H1 (cell line): ENCODE measurements around the gene VPS35L. TPM values are rescaled to one million over a fixed set of nuclear protein-coding genes. Genes with fewer than 3 reads are reported as not detected.

Experiments
- CTCF ChIA-PET: fragments of 300-600 bp; sonication (Branson Sonifier 250); formaldehyde crosslinking; loops from one replicate; lab custom pipeline; 2021; ENCODE audit not compliant: partially characterized antibody; lab: Charles Lee
- POLR2A ChIA-PET: fragments of 300-600 bp; sonication (Branson Sonifier 250); formaldehyde crosslinking; loops from one replicate; lab custom pipeline; 2021; ENCODE audit warnings: inconsistent platforms; ENCODE audit not compliant: partially characterized antibody; lab: Charles Lee
- DNase-seq, 2 experiments: peaks; one replicate each; pipeline versions ENCODE4 v3.0.0 to v3.0.0-alpha.2; 2010 to 2022; ENCODE audit warnings: low spot score in 2 of 2, low read depth in 1 of 2, mixed read lengths in 1 of 2
- FAIRE-seq: peaks from 2 replicates; lab custom pipeline; 2011; peaks lifted over from hg19 to GRCh38; lab: Jason Lieb, UNC
- H2AFZ ChIP-seq: 2 replicates; pipeline ENCODE4 v1.8.1; 2012; ENCODE audit warnings: low read length, inconsistent platforms
- H2AK5ac ChIP-seq: 2 replicates; pipeline ENCODE4 v1.6.1; 2013; ENCODE audit warnings: low read depth, low read length
- H2BK120ac ChIP-seq: replicated peaks from 2 replicates; pipeline ENCODE3; 2013; ENCODE audit warnings: low read depth, low read length, inconsistent platforms
- H2BK12ac ChIP-seq: 2 replicates; pipeline ENCODE4 v1.6.1; 2013; ENCODE audit warnings: low read depth, low read length
- H2BK15ac ChIP-seq: 2 replicates; pipeline ENCODE4 v1.6.1; 2013; ENCODE audit warnings: low read length
- H2BK20ac ChIP-seq: 2 replicates; pipeline ENCODE4 v1.6.1; 2013; ENCODE audit warnings: low read length
- H2BK5ac ChIP-seq: 2 replicates; pipeline ENCODE4 v1.6.1; 2013; ENCODE audit warnings: low read depth, low read length
- H3K14ac ChIP-seq: 2 replicates; pipeline ENCODE4 v1.6.1; 2013; ENCODE audit warnings: inconsistent platforms; ENCODE audit not compliant: insufficient read length
- H3K18ac ChIP-seq: 2 replicates; pipeline ENCODE4 v1.6.1; 2013; ENCODE audit warnings: low read length; ENCODE audit errors: extremely low read depth
- H3K23ac ChIP-seq: 2 replicates; pipeline ENCODE4 v1.6.1; 2013; ENCODE audit warnings: inconsistent platforms; ENCODE audit not compliant: insufficient read length
- H3K23me2 ChIP-seq: 2 replicates; pipeline ENCODE4 v1.6.1; 2013; ENCODE audit warnings: low read depth, low read length
- H3K27ac ChIP-seq: 2 replicates; pipeline ENCODE4 v1.6.1; 2011; ENCODE audit warnings: low read depth, low read length, inconsistent platforms
- H3K27me3 ChIP-seq, 4 experiments: replicated peaks in 1 of 4; 1 replicate in 1 of 4; 2 replicates in 3 of 4; pipeline versions ENCODE4 v1.6.1 to v1.8.1; 2011 to 2013; ENCODE audit warnings: low read length in 3 of 4, mild to moderate bottlenecking in 3 of 4, inconsistent platforms in 2 of 4, mixed read lengths in 2 of 4, moderate library complexity in 1 of 4; ENCODE audit not compliant: control insufficient read depth in 3 of 4, insufficient read depth in 3 of 4; ENCODE audit errors: extremely low read depth in 1 of 4
- H3K36me3 ChIP-seq, 4 experiments: 2 replicates each; pipeline versions ENCODE4 v1.6.1 to v1.8.1; 2011 to 2013; ENCODE audit warnings: mild to moderate bottlenecking in 4 of 4, low read length in 3 of 4, moderate library complexity in 2 of 4, control low read depth in 1 of 4, inconsistent platforms in 1 of 4; ENCODE audit not compliant: insufficient read depth in 4 of 4, control insufficient read depth in 2 of 4
- H3K4ac ChIP-seq: replicated peaks from 2 replicates; pipeline ENCODE3; 2013; ENCODE audit warnings: low read length, low read depth, mixed read lengths, inconsistent platforms; ENCODE audit not compliant: insufficient read length
- H3K4me1 ChIP-seq, 4 experiments: replicated peaks in 1 of 4; 1 replicate in 1 of 4; 2 replicates in 3 of 4; pipeline versions ENCODE4 v1.6.1 to v1.8.1; 2011 to 2013; ENCODE audit warnings: low read length in 3 of 4, inconsistent platforms in 2 of 4, mixed read lengths in 1 of 4; ENCODE audit not compliant: insufficient read depth in 4 of 4, control insufficient read depth in 3 of 4
- H3K4me2 ChIP-seq, 2 experiments: 2 replicates each; pipeline versions ENCODE4 v1.6.1 to v1.8.1; 2011 to 2013; ENCODE audit warnings: low read depth in 2 of 2, low read length in 2 of 2, control low read depth in 1 of 2, inconsistent platforms in 1 of 2, mild to moderate bottlenecking in 1 of 2; ENCODE audit not compliant: insufficient read depth in 1 of 2
- H3K4me3 ChIP-seq, 4 experiments: fragments of 200-600, 300-600 bp in 1 of 4; sonication (generic), shearing (Covaris generic), sonication (Bioruptor Twin) in 1 of 4; 2 replicates each; pipeline versions ENCODE4 v1.5.1 to v1.8.1; 2011 to 2016; ENCODE audit warnings: low read length in 4 of 4, low read depth in 3 of 4, control low read depth in 2 of 4, inconsistent platforms in 2 of 4, mild to moderate bottlenecking in 2 of 4, mixed read lengths in 1 of 4, moderate library complexity in 1 of 4; ENCODE audit not compliant: insufficient read depth in 2 of 4; ENCODE audit errors: extremely low read depth in 1 of 4
- H3K56ac ChIP-seq: replicated peaks from 2 replicates; pipeline ENCODE3; 2013; ENCODE audit warnings: low read depth, mild to moderate bottlenecking, mixed read lengths, low read length, inconsistent platforms; ENCODE audit not compliant: insufficient read length
- H3K79me1 ChIP-seq: 2 replicates; pipeline ENCODE4 v1.6.1; 2013; ENCODE audit warnings: low read depth, low read length, control low read depth
- H3K79me2 ChIP-seq, 2 experiments: 2 replicates each; pipeline versions ENCODE4 v1.6.1 to v1.8.1; 2012 to 2013; ENCODE audit warnings: low read length in 2 of 2, mild to moderate bottlenecking in 2 of 2, inconsistent platforms in 1 of 2; ENCODE audit not compliant: insufficient read depth in 2 of 2, control insufficient read depth in 1 of 2
- H3K9ac ChIP-seq, 4 experiments: replicated peaks in 1 of 4; 1 replicate in 1 of 4; 2 replicates in 3 of 4; pipeline versions ENCODE4 v1.6.1 to v1.8.1; 2011 to 2013; ENCODE audit warnings: low read depth in 3 of 4, low read length in 3 of 4, control low read depth in 2 of 4, mild to moderate bottlenecking in 2 of 4, moderate library complexity in 2 of 4, inconsistent platforms in 1 of 4; ENCODE audit errors: extremely low read depth in 1 of 4
- H3K9me3 ChIP-seq, 2 experiments: 2 replicates each; pipeline versions ENCODE4 v1.6.1 to v1.8.1; 2012 to 2013; ENCODE audit warnings: mild to moderate bottlenecking in 2 of 2, moderate library complexity in 2 of 2, control low read depth in 1 of 2, inconsistent platforms in 1 of 2, low read depth in 1 of 2, low read length in 1 of 2, mixed read lengths in 1 of 2; ENCODE audit not compliant: insufficient read depth in 2 of 2
- H4K20me1 ChIP-seq, 2 experiments: replicated peaks in 1 of 2; 2 replicates each; pipeline versions ENCODE3 to v1.8.1; 2011 to 2013; ENCODE audit warnings: inconsistent platforms in 2 of 2, low read length in 2 of 2, mild to moderate bottlenecking in 1 of 2; ENCODE audit not compliant: insufficient read depth in 2 of 2, control insufficient read depth in 1 of 2
- H4K5ac ChIP-seq: 2 replicates; pipeline ENCODE4 v1.6.1; 2013; ENCODE audit warnings: low read length, low read depth, mixed read lengths, inconsistent platforms; ENCODE audit not compliant: insufficient read length
- H4K8ac ChIP-seq: 2 replicates; pipeline ENCODE4 v1.8.0; 2013; ENCODE audit warnings: mild to moderate bottlenecking, moderate library complexity, low read length, inconsistent platforms; ENCODE audit not compliant: insufficient read depth; ENCODE audit errors: extremely low read depth
- H4K91ac ChIP-seq: replicated peaks from 2 replicates; pipeline ENCODE3; 2013; ENCODE audit warnings: low read length, mixed read lengths, inconsistent platforms; ENCODE audit not compliant: insufficient read length
- CHD1 ChIP-seq: IDR thresholded peaks from 2 replicates; pipeline ENCODE4 v1.6.1; 2012; ENCODE audit warnings: low read depth, low read length, improper control_type of control experiment
- MAFK ChIP-seq: IDR thresholded peaks from 2 replicates; pipeline ENCODE4 v1.6.1; 2012; ENCODE audit warnings: low read depth, mild to moderate bottlenecking, improper control_type of control experiment, low read length
- NANOG ChIP-seq: IDR thresholded peaks from 2 replicates; pipeline ENCODE4 v1.6.1; 2011; ENCODE audit warnings: low read length, low read depth, mild to moderate bottlenecking, inconsistent platforms; ENCODE audit not compliant: insufficient read depth, poor library complexity, severe bottlenecking
- SIN3A ChIP-seq, 2 experiments: IDR thresholded peaks in 1 of 2; conservative IDR thresholded peaks in 1 of 2; 2 replicates each; pipeline ENCODE4 v1.6.1; 2011 to 2012; ENCODE audit warnings: low read length in 2 of 2, improper control_type of control experiment in 1 of 2, low read depth in 1 of 2, mild to moderate bottlenecking in 1 of 2
- ZNF274 ChIP-seq: IDR thresholded peaks from 2 replicates; pipeline ENCODE4 v1.7.0; 2012; ENCODE audit warnings: low read length, borderline replicate concordance; ENCODE audit errors: extremely low read depth
- WGBS, 2 experiments: shearing (Covaris generic) in 1 of 2; methylation state at CpG; one replicate each; pipeline versions ENCODE4 v1.1.6 to v1.1.7; 2013 to 2015; ENCODE audit warnings: low lambda C conversion rate in 2 of 2, mixed read lengths in 2 of 2, inconsistent platforms in 1 of 2, low coverage in 1 of 2, missing lambda C conversion rate in 1 of 2; ENCODE audit not compliant: insufficient replicate concordance in 2 of 2, insufficient coverage in 1 of 2, insufficient read length in 1 of 2; ENCODE audit errors: extremely low coverage in 1 of 2, missing lambda C conversion rate in 1 of 2; 5-methylcytosine and 5-hydroxymethylcytosine counted together
- polyA plus RNA-seq, 7 experiments: library from polyadenylated mRNA; depleted of rRNA in 3 of 7; stranded (reverse) in 5 of 7; unstranded in 2 of 7; fragments of >200 nt in 5 of 7; fragments of 200-250 nt in 2 of 7; gene quantifications; 1 replicate in 5 of 7; 2 replicates in 1 of 7; 4 replicates in 1 of 7; pipeline versions ENCODE4 v1.2.1 to v1.2.3, GENCODE V29; 2011 to 2013; ENCODE audit warnings: missing spikeins in 2 of 7, mixed read lengths in 2 of 7
- total RNA-seq: library from RNA; stranded (reverse); fragmentation: NEBNext Ultra II Directional; extraction: Animal tissue kit (Norgen Biotek cat#: 25700); gene quantifications from 2 replicates; pipeline ENCODE4 v1.2.1, GENCODE V29; 2021
- TF ChIP-seq, protein P1 (sequence below): IDR thresholded peaks from 2 replicates; pipeline ENCODE4 v1.6.1; 2012; ENCODE audit warnings: low read length, inconsistent platforms

The VPS35L gene
- total and polyA plus RNA-seq, 2 of the 8 experiments (the other 6 are each of a cell fraction or from before 2014, with no cell fraction given): 31.5 to 57.1 TPM

DNA sequence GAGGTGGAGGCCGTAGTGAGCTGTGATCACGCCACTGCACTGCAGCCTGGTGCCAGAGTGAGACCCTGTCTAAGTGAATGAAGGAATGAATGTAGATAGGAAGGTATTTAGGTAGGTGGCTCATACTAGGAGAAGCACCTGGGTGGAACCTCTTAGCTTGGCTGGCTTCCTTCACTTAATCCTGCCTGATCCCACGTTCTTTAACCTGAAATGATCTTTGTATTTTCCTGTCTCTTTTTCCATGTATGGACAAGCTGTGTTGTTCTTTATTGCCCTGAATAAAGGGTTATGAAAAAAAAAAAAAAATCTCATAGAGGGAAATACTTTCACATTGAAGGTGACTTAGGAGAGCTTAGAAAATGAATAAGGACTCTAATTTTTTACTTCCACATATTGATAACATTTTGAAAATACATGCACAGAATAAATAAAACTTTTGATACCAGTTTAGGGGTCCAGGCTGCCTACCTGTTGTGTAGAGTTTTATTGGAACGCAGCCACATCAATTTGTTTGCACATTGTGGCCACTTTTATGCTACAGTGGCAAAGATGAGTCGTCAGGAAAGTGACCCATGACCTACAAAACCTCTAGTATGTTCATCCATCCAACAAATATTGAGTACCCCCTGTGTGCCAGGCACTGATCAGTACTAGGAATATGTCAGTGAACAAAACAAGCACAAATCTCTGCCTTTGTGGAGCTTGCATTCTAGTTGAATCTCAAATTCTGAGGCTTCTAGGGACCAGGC, 44.6 kb downstream of the VPS35L start:
- H3K9me3 ChIP-seq: no peaks in the 10 kb centered on the region
- no peaks in the 10 kb centered on the region for H3K23me2 ChIP-seq
- H4K20me1 ChIP-seq: peaks cover 0 to 2% of the 10 kb centered on the region in 2 experiments
- no peak overlapping the region for H3K18ac ChIP-seq
- no peak overlapping the region for H2BK12ac ChIP-seq
- FAIRE-seq: no peak
- H4K8ac ChIP-seq: no peak overlapping the region
- H3K27ac ChIP-seq: no peak overlapping the region
- H4K91ac ChIP-seq: no peak overlapping the region
- no peak overlapping the region for H3K4ac ChIP-seq
- peaks cover 0 to 4% (median 2%) of the 10 kb centered on the region in 4 experiments; a peak in 3 of 7 replicates for H3K4me1 ChIP-seq
- 94% methylated on average over 5 of the region's 5 CpGs; no CpG with 5 or more reads in 1 of the 2 experiments for WGBS, 2 experiments
- no peak overlapping the region for H2BK20ac ChIP-seq
- no peak overlapping the region for H3K9ac ChIP-seq
- TF ChIP-seq ZNF274 (no peak), SIN3A (conservative IDR thresholded peaks at IDR 0.05 in 1 of 2, IDR thresholded peaks at IDR 0.05 in 1 of 2; ENCODE audit: low read depth in 1 of 2, low read length in 2 of 2) (no peak), MAFK (no peak), CHD1 (no peak), NANOG (no peak)
- TF ChIP-seq, protein P1, sequence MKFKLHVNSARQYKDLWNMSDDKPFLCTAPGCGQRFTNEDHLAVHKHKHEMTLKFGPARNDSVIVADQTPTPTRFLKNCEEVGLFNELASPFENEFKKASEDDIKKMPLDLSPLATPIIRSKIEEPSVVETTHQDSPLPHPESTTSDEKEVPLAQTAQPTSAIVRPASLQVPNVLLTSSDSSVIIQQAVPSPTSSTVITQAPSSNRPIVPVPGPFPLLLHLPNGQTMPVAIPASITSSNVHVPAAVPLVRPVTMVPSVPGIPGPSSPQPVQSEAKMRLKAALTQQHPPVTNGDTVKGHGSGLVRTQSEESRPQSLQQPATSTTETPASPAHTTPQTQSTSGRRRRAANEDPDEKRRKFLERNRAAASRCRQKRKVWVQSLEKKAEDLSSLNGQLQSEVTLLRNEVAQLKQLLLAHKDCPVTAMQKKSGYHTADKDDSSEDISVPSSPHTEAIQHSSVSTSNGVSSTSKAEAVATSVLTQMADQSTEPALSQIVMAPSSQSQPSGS: no peak
- H2AK5ac ChIP-seq: no peak overlapping the region
- no peak overlapping the region for H3K56ac ChIP-seq
- no peaks in the 10 kb centered on the region for H3K79me2 ChIP-seq
- H2BK5ac ChIP-seq: no peak overlapping the region
- H2AFZ ChIP-seq: no peak overlapping the region
- H3K4me3 ChIP-seq: no peak overlapping the region
- no peak overlapping the region for H3K23ac ChIP-seq
- no peaks in the 10 kb centered on the region for H3K79me1 ChIP-seq
- no peak overlapping the region for H3K4me2 ChIP-seq
- POLR2A ChIA-PET: interaction anchor here (0.6 to 1.3 kb wide), 3 partner anchors 106 to 282 kb away, joined by 3 to 5 read pairs (median 4); no protein-coding TSS in a partner anchor
- no peak overlapping the region for H3K14ac ChIP-seq
- H4K5ac ChIP-seq: no peak overlapping the region
- no peaks in the 10 kb centered on the region for H3K27me3 ChIP-seq
- no peak overlapping the region for H2BK120ac ChIP-seq
- CTCF ChIA-PET: interaction anchor here (0.7 to 8.7 kb wide), 15 partner anchors 11 to 307 kb away, joined by 3 to 91 read pairs (median 5); partner anchors contain the start of gene GPRC5B
- H3K36me3 ChIP-seq: peaks cover 0 to 7% (median 0%) of the 10 kb centered on the region in 4 experiments; a peak in 1 of 8 replicates
- no peak for DNase-seq
- H2BK15ac ChIP-seq: no peak overlapping the region
